Sigmoid colon (tissue), 7 donors: ENCODE data around the gene COX6A1. TPM values are rescaled to one million over a fixed set of nuclear protein-coding genes. Genes with fewer than 3 reads are reported as not detected.

Source experiments
- DNase-seq: peaks from one replicate; pipeline ENCODE4 v3.0.0-alpha.2; 2019
- H3K27ac ChIP-seq, 4 donors: fragments of 200-600 bp; sonication (generic); one replicate each; pipeline ENCODE4 v1.5.1; 2016 to 2019; ENCODE audit warnings: mild to moderate bottlenecking in 1 of 4
- H3K27me3 ChIP-seq, 3 donors: fragments of 200-600 bp; sonication (generic); one replicate each; pipeline ENCODE4 v1.5.1; 2019; ENCODE audit warnings: mild to moderate bottlenecking in 1 of 3
- H3K36me3 ChIP-seq, 4 donors: fragments of 200-600 bp; sonication (generic); one replicate each; pipeline ENCODE4 v1.5.1; 2016 to 2019
- H3K4me1 ChIP-seq, 4 donors: fragments of 200-600 bp; sonication (generic); one replicate each; pipeline ENCODE4 v1.5.1; 2017 to 2019
- H3K4me3 ChIP-seq, 4 donors: fragments of 200-600 bp; sonication (generic); one replicate each; pipeline ENCODE4 v1.5.1; 2017 to 2019; ENCODE audit warnings: mild to moderate bottlenecking in 2 of 4, moderate library complexity in 1 of 4
- H3K9me3 ChIP-seq, 4 donors: fragments of 200-600 bp in 3 of 4; sonication (generic) in 3 of 4; one replicate each; pipeline versions ENCODE4 v1.5.1 to v1.6.1; 2013 to 2019
- EP300 ChIP-seq, 4 donors: sonication (generic); formaldehyde crosslinking; IDR thresholded peaks; one replicate each; pipeline ENCODE4 v1.6.1; 2017; ENCODE audit warnings: antibody characterized with exemption in 4 of 4
- POLR2A ChIP-seq, 2 donors: fragments of 450-650 bp; IDR thresholded peaks; one replicate each; pipeline ENCODE4 v1.6.1; 2016; ENCODE audit warnings: antibody characterized with exemption in 2 of 2, mild to moderate bottlenecking in 2 of 2, moderate library complexity in 2 of 2
- POLR2AphosphoS5 ChIP-seq, 4 donors: sonication (generic); formaldehyde crosslinking; IDR thresholded peaks; one replicate each; pipeline ENCODE4 v1.6.1; 2017; ENCODE audit warnings: antibody characterized with exemption in 4 of 4
- WGBS, 2 donors: extraction: QIAGEN DNeasy Blood & Tissue Kit; methylation state at CpG; one replicate each; pipeline ENCODE4 v1.1.7; 2013; 5-methylcytosine and 5-hydroxymethylcytosine counted together
- intact Hi-C: fragments of 100-400 bp; cut with DNase I; formaldehyde crosslinking; loops from one replicate; pipeline ENCODE4 v1.15.1; 2023
- polyA plus RNA-seq, 3 donors: library from polyadenylated mRNA; stranded (reverse); fragments of 200-250 nt; gene quantifications; one replicate each; pipeline ENCODE4 v1.2.3, GENCODE V29; 2013
- total RNA-seq, 4 donors: library from RNA; depleted of rRNA; stranded (reverse); fragments of >200 nt; gene quantifications; one replicate each; pipeline ENCODE4 v1.1.0, GENCODE V29; 2016
- TF ChIP-seq, protein P1 (sequence below), 4 experiments: fragments of 450-650 bp in 3 of 4; fragments of 200-600 bp in 1 of 4; IDR thresholded peaks; one replicate each; pipeline ENCODE4 v1.5.1; 2016 to 2019; ENCODE audit warnings: antibody characterized with exemption in 4 of 4, mild to moderate bottlenecking in 3 of 4, moderate library complexity in 2 of 4
- donor health status: healthy with polysubstance abuse.
- donor health status: Bipolar disorder and iron deficiency.
- donor health status: healthy.

The COX6A1 gene
- total and polyA plus RNA-seq, 7 donors = 432 to 1,413 (median 633) TPM

DNA sequence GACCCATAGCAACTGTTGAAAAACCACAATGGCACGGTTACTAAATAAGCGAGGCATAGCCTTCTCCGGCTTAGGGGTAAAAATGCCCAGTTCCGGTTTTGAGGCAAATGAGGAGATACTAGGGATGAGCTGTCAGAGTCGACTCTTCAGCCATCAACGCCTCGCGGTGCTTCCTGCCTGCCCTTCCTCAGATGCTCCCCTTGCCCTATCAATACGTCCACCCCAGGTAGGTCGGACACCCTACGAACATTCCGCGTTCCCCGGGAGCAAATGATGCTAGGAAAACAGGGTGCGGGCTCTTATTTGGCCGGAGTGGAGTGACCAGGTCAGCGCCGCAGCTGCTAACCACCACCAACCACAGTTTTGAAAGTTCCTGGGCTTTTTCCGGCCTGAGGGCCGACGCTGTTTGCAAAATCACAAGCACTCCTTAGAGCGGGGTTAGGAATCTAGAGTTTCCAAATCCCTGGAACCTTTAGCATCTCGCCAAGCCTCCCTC, 30.5 kb downstream of the COX6A1 start:
- intact Hi-C loops = loop anchor here (2.0 kb wide), 2 partner anchors 26 to 30 kb away; partner anchors contain the start of gene COX6A1
- peaks cover 0 to 40% (median 23%) of the 10 kb centered on the region in 4 donors for H3K4me1 ChIP-seq
- WGBS, 2 donors = 2 to 4% methylated on average over 23 of the region's 23 CpGs
- DNase-seq = peak; percentile 68
- peak overlapping the region; percentile 85 to 94 (median 92) for H3K4me3 ChIP-seq
- peak overlapping the region; percentile 93 to 96 (median 94) for H3K27ac ChIP-seq
- no peaks in the 10 kb centered on the region for H3K27me3 ChIP-seq
- no peaks in the 10 kb centered on the region for H3K9me3 ChIP-seq
- TF ChIP-seq, protein P1, sequence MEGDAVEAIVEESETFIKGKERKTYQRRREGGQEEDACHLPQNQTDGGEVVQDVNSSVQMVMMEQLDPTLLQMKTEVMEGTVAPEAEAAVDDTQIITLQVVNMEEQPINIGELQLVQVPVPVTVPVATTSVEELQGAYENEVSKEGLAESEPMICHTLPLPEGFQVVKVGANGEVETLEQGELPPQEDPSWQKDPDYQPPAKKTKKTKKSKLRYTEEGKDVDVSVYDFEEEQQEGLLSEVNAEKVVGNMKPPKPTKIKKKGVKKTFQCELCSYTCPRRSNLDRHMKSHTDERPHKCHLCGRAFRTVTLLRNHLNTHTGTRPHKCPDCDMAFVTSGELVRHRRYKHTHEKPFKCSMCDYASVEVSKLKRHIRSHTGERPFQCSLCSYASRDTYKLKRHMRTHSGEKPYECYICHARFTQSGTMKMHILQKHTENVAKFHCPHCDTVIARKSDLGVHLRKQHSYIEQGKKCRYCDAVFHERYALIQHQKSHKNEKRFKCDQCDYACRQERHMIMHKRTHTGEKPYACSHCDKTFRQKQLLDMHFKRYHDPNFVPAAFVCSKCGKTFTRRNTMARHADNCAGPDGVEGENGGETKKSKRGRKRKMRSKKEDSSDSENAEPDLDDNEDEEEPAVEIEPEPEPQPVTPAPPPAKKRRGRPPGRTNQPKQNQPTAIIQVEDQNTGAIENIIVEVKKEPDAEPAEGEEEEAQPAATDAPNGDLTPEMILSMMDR (IDR thresholded peaks at IDR 0.05) = no peak
- TF ChIP-seq EP300 (IDR thresholded peaks at IDR 0.05) (no peak), POLR2AphosphoS5 (IDR thresholded peaks at IDR 0.05) (no peak), POLR2A (IDR thresholded peaks at IDR 0.05) (no peak)
- peaks cover 8 to 32% (median 19%) of the 10 kb centered on the region in 4 donors for H3K36me3 ChIP-seq

DNA sequence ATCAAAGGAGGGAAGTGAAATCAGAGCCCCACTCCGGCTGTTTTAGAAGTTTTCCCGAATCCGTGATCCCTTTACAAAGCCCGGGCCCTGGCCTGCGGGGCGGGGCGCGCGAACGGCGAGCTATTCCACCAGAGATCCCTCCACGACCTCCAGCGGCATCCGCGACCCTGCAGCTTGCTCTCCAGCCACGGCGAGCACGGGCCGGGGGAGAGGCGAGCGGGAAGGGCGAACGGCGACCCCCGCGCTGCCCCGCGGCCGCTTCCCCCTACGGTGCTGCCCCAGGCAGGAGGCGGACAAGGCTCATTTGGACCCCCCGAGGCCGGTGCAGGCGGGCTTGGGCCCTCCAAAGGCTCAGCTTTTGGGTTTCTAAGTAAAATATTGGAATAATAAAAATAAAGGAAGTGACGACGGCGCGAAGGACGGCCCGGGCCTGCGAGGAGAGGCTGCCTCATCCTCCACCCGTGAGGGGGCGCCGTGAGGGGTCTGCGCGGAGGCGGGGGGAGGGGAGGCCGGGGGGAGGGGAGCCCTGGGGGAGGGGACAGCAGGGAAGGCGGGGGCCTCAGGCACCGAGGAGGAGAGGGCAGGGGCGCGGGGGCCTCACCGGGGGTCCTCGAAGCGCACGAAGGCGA, 31.0 kb downstream of the COX6A1 start:
- Histone ChIP-seq H3K9me3 (no peaks in the 10 kb centered on the region), H3K36me3 (peaks cover 2 to 26% (median 13%) of the 10 kb centered on the region in 4 donors), H3K4me3 (peak overlapping the region; percentile 85 to 94 (median 92)), H3K27ac (peak overlapping the region; percentile 93 to 96 (median 94)), H3K4me1 (peaks cover 0 to 40% (median 23%) of the 10 kb centered on the region in 4 donors), H3K27me3 (no peaks in the 10 kb centered on the region)
- 1% methylated on average over 57 of the region's 57 CpGs for WGBS, 2 donors
- DNase-seq = peak; percentile 66
- intact Hi-C loops = loop anchor here (2.0 kb wide), 2 partner anchors 26 to 30 kb away; partner anchors contain the start of gene COX6A1
- TF ChIP-seq EP300 (IDR thresholded peaks at IDR 0.05) = no peak
- TF ChIP-seq POLR2AphosphoS5 (IDR thresholded peaks at IDR 0.05) = peak in 1 of 4 donors; percentile 4
- no peak for TF ChIP-seq POLR2A (IDR thresholded peaks at IDR 0.05)
- TF ChIP-seq, protein P1 (IDR thresholded peaks at IDR 0.05) = no peak

DNA sequence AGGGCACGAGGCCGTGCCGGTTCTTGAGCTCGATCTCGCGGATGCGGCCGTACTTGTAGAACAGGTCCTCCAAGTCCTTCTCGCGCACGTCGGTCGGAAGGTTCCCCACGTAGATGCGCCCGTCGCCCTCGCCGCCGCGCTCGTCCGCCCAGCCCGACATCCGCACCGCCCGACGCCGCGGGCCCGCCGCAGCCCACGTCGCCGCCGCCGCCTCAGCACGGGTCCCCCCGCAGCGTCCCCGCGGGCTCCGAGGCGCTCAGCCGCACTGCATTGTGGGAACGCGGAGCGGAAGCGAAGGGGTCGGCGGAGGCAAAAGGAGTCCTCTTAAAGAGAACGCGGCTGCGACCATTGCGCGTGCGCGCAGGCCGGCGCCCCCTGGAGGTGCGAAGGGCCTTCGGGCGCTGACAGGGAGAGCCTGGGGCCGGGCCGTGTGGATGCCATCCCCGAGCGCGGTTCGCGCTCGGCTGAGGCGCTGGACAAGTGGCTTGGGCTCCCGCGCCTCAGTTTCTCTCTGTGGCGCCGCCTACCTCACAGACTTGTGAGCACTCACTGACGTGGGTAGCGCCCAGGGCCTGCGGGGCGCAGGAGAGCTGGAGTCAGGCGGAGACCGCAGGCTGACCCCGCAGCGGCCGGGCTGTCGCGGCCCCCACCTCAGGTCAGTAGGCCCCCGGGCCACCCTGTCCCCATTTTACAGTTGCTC, 31.7 kb downstream of the COX6A1 start, which contains the start of gene SRSF9:
Gene SRSF9, minus strand, starts transcription at position 299 of the 700 bp plus-strand sequence. Its CDS starts 139 bp downstream, at position 160.
- H3K4me1 ChIP-seq = peaks cover 0 to 40% (median 23%) of the 10 kb centered on the region in 4 donors
- DNase-seq = peak; percentile 98
- peak within 1 kb of the TSS; percentile 93 to 96 (median 94) for H3K27ac ChIP-seq
- H3K4me3 ChIP-seq = peak within 1 kb of the TSS; percentile 85 to 94 (median 92)
- no peaks in the 10 kb centered on the region for H3K27me3 ChIP-seq
- 1% methylated on average over 88 of the region's 88 CpGs for WGBS, 2 donors
- H3K9me3 ChIP-seq = no peaks in the 10 kb centered on the region
- TF ChIP-seq EP300 (IDR thresholded peaks at IDR 0.05) = no peak
- TF ChIP-seq, protein P1 (IDR thresholded peaks at IDR 0.05) = peak; percentile 71 to 87 (median 81)
- peak; percentile 62 to 93 (median 90) for TF ChIP-seq POLR2AphosphoS5 (IDR thresholded peaks at IDR 0.05)
- peak in 1 of 2 donors; percentile 43 for TF ChIP-seq POLR2A (IDR thresholded peaks at IDR 0.05)
- intact Hi-C loops = loop anchor here (2.0 kb wide), 2 partner anchors 25 to 31 kb away; partner anchors contain the start of gene COX6A1
- H3K36me3 ChIP-seq = peaks cover 0 to 20% (median 9%) of the 10 kb centered on the region in 4 donors

DNA sequence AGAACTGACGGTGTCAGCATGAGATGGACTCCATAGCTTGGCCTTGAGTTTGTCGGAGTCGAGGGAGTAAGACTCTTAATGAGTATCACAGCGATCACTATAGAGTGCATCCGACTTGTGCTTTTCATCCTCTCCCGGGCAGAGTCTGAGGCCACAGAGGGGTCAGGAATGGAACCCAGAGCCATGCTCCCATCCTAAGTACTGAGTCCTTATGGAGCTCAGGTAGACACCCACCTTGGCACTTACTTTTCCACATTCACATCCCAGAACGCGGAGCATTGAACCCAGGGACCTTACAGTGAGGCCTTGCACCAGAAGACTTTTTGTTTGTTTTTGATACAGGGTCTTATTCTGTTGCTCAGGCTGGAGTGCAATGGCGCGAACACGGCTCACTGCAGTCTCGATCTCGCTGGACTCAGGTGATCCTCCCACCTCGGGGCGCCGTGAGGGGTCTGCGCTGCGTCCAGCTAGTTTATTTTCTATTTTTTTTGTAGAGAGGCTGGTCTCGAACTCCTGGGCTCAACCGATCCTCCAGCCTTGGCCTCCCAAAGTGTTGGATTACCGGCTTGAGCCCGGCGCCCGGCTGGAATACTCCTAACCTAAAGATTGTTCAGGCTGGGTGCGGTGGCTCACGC, 32.4 kb downstream of the COX6A1 start:
- no peak for DNase-seq
- Histone ChIP-seq H3K36me3 (peaks cover 0 to 13% (median 3%) of the 10 kb centered on the region in 4 donors), H3K9me3 (no peaks in the 10 kb centered on the region), H3K27me3 (no peaks in the 10 kb centered on the region), H3K4me3 (peak overlapping the region; percentile 85 to 94 (median 92)), H3K4me1 (peaks cover 0 to 40% (median 23%) of the 10 kb centered on the region in 4 donors), H3K27ac (peak overlapping the region; percentile 93 to 96 (median 94))
- intact Hi-C loops = no loop called here
- WGBS, 2 donors = 72 to 78% methylated on average over 26 of the region's 26 CpGs
- TF ChIP-seq, protein P1 (IDR thresholded peaks at IDR 0.05) = no peak
- no peak for TF ChIP-seq POLR2A (IDR thresholded peaks at IDR 0.05)
- TF ChIP-seq EP300 (IDR thresholded peaks at IDR 0.05) = no peak
- TF ChIP-seq POLR2AphosphoS5 (IDR thresholded peaks at IDR 0.05) = no peak
